ENCODE measurements around the gene RASGRF1. TPM values are rescaled to one million over a fixed set of nuclear protein-coding genes. Genes with fewer than 3 reads are reported as not detected.

RASGRF1 gene
- total and polyA plus RNA-seq, 12 donors, result 0.11 to 6.9 (median 0.46) TPM

DNA sequence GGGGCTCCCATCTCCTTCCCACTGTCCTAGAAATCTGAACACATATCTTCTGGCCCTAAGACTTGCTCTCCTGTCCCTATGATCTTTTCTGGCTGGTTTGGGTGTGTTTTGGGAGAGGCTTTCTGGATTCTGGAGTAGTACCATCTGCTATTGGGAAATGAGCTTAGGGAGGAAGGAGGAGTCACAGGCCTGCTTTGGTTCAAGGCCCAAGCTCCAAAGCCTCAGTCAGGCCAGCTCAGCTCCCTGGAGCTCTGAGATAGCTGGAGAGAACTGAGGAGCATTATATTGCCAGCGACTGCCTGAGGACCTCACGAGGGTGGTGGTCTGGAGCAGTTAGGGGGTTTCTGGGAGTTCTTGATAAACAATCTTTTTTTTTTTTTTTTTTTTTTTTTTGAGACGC, 18.7 kb downstream of the RASGRF1 start:
- Histone ChIP-seq H3K27ac (no peak overlapping the region), H3K9me3 (replicated peaks in 1 of 3) (no peaks in the 10 kb centered on the region), H3K4me1 (replicated peaks in 1 of 2) (no peaks in the 10 kb centered on the region), H3K4me3 (no peak overlapping the region), H3K36me3 (replicated peaks in 1 of 2) (no peaks in the 10 kb centered on the region), H3K27me3 (no peaks in the 10 kb centered on the region)
- intact Hi-C loops (cut with DNase I), result no loop called here
- DNase-seq, result peak in 3 of 7 donors; percentile 18 to 32 (median 20)
- no peak for TF ChIP-seq POLR2A (IDR thresholded peaks at IDR 0.05)
- TF ChIP-seq, protein P1, sequence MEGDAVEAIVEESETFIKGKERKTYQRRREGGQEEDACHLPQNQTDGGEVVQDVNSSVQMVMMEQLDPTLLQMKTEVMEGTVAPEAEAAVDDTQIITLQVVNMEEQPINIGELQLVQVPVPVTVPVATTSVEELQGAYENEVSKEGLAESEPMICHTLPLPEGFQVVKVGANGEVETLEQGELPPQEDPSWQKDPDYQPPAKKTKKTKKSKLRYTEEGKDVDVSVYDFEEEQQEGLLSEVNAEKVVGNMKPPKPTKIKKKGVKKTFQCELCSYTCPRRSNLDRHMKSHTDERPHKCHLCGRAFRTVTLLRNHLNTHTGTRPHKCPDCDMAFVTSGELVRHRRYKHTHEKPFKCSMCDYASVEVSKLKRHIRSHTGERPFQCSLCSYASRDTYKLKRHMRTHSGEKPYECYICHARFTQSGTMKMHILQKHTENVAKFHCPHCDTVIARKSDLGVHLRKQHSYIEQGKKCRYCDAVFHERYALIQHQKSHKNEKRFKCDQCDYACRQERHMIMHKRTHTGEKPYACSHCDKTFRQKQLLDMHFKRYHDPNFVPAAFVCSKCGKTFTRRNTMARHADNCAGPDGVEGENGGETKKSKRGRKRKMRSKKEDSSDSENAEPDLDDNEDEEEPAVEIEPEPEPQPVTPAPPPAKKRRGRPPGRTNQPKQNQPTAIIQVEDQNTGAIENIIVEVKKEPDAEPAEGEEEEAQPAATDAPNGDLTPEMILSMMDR (IDR thresholded peaks at IDR 0.05), result no peak
- 77 to 86% (median 79%) methylated on average over 2 to 3 of the region's 3 CpGs for WGBS, 4 donors

DNA sequence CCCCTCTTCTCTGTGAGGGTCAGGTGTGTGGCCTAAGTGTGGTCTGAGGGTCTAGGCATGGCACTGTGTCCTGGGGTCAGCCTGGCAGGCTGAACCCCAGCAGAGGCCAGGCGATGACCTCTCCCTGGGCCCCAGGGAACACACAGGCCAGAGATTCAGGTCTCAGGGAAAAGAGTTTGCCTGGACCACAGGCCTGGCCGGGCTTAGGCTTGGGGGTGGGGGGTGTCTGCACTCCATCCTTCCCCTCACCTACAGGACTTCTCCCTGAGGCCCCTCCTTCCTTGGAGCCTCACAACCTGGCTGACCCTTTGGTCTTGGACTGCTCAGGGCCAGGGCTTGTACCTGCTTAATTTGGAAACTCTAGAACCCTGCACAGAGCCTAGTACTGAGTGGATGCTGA, 21.8 kb downstream of the RASGRF1 start:
- intact Hi-C loops (cut with DNase I), result no loop called here
- no peak overlapping the region for H3K4me3 ChIP-seq
- 92 to 100% (median 95%) methylated on average over 1 to 2 of the region's 2 CpGs; no CpG with 5 or more reads in 1 of the 4 donors for WGBS, 4 donors
- no peaks in the 10 kb centered on the region for H3K4me1 ChIP-seq (replicated peaks in 1 of 2)
- TF ChIP-seq, protein P1 (IDR thresholded peaks at IDR 0.05), result no peak
- no peak for TF ChIP-seq POLR2A (IDR thresholded peaks at IDR 0.05)
- no peaks in the 10 kb centered on the region for H3K27me3 ChIP-seq
- H3K9me3 ChIP-seq (replicated peaks in 1 of 3), result no peaks in the 10 kb centered on the region
- no peaks in the 10 kb centered on the region for H3K36me3 ChIP-seq (replicated peaks in 1 of 2)
- no peak overlapping the region for H3K27ac ChIP-seq
- no peak for DNase-seq

DNA sequence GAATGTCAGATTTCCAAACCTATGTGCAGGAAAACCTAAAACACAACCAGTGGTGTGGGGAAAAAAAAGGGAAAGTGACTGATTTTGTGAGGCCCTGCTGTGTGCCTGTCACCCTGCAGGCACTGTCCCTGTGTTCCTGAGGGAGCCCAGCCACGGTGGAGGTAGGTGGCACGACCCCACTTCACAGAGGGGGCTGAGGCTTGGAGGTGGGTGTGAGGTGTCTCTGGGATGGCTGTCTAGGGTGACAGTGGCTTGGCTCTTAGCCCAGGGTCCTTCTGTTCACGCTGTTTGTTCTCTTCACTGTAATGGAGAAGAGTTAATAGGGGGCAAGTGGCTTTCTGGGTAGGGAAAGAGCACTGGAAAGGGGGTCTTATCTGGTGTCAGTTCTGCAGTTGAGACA, 22.6 kb downstream of the RASGRF1 start:
- Histone ChIP-seq H3K4me3 (no peak overlapping the region), H3K27ac (no peak overlapping the region), H3K27me3 (no peaks in the 10 kb centered on the region), H3K4me1 (replicated peaks in 1 of 2) (no peaks in the 10 kb centered on the region), H3K36me3 (replicated peaks in 1 of 2) (no peaks in the 10 kb centered on the region), H3K9me3 (replicated peaks in 1 of 3) (no peaks in the 10 kb centered on the region)
- DNase-seq, result no peak
- TF ChIP-seq, protein P1 (IDR thresholded peaks at IDR 0.05), result no peak
- TF ChIP-seq POLR2A (IDR thresholded peaks at IDR 0.05), result no peak
- WGBS, 4 donors, result 58 to 90% (median 69%) methylated on average over 3 of the region's 3 CpGs
- intact Hi-C loops (cut with DNase I), result no loop called here

DNA sequence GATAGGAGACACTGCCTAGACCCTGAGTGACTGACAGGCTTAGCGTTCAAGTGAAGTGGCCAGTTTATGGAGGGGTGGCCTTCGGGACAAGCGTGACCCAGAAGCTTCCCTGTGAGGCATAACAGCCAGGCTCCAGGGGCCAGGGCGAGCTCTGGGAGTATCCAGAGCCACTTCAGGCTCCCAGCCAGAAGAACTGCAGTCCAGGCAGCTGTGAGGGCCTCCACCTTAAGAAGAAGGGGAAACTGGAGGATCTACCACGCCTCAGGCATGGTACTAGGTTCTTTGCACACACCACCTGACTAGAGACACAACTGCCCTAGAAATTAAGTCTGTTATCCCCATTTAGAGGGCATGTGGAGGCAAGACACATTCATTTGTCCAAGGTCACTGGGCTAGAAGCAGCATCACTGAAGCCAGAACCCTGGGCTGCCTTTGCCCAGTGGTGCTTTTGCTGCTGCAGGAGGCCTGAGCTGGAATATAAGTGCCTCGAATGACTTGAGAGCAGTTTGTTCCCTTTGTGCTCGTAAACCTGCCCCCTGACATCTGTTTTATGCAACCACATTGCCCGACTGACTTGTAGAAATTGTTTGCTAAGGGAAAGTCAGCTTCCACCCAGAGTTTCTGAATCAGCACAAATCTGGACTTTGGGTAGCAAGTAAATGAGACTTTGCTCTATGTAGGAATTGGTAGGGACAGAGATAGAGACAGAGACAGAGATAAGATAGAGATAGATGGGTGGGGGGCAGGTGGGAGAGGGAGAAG, 23.3 kb downstream of the RASGRF1 start:
- no peaks in the 10 kb centered on the region for H3K27me3 ChIP-seq
- peak in 2 of 7 donors; percentile 2 to 16 for DNase-seq
- TF ChIP-seq, protein P1 (IDR thresholded peaks at IDR 0.05), result no peak
- no peak for TF ChIP-seq POLR2A (IDR thresholded peaks at IDR 0.05)
- intact Hi-C loops (cut with DNase I), result no loop called here
- no peaks in the 10 kb centered on the region for H3K36me3 ChIP-seq (replicated peaks in 1 of 2)
- H3K27ac ChIP-seq, result no peak overlapping the region
- 72 to 85% (median 76%) methylated on average over 5 to 8 of the region's 8 CpGs for WGBS, 4 donors
- no peaks in the 10 kb centered on the region for H3K4me1 ChIP-seq (replicated peaks in 1 of 2)
- no peaks in the 10 kb centered on the region for H3K9me3 ChIP-seq (replicated peaks in 1 of 3)
- H3K4me3 ChIP-seq, result no peak overlapping the region

Measured in adrenal gland (tissue), 12 donors.